Measurements from ENCODE around the gene EXOC6B. TPM values are rescaled to one million over a fixed set of nuclear protein-coding genes. Genes with fewer than 3 reads are reported as not detected.

The EXOC6B gene
- total and polyA plus RNA-seq, 3 donors from 2014 or later: 27.7 to 45.2 (median 31.7) TPM

DNA sequence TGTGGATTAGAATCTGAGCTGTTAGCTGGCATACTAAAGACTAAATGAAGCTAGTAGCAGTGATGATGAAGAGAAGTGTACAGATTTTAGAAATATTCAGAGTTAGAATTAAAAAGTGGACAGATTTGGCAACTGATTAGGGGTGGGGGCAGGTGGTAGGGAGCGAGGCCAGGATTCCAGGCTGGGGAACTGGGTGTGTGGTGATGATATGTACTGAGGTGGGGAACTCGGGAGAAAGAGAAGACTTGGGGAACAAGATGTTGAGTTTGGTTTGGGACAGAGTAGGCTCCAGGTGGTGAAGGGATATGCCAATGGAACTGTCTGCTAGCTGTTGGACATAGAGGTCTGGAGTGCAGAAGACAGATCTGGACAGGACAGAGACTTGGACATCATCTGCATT is 669.0 kb downstream of the EXOC6B start:
- Histone ChIP-seq H3K4me1 (no peaks in the 10 kb centered on the region), H3K36me3 (ENCODE audit: low read depth, missing control alignments) (no peaks in the 10 kb centered on the region), H3K27ac (no peak overlapping the region), H3K4me3 (no peak overlapping the region), H3K27me3 (no peaks in the 10 kb centered on the region), H3K9me3 (no peaks in the 10 kb centered on the region)
- no peak for TF ChIP-seq POLR2A (IDR thresholded peaks at IDR 0.05)
- TF ChIP-seq, protein P1, sequence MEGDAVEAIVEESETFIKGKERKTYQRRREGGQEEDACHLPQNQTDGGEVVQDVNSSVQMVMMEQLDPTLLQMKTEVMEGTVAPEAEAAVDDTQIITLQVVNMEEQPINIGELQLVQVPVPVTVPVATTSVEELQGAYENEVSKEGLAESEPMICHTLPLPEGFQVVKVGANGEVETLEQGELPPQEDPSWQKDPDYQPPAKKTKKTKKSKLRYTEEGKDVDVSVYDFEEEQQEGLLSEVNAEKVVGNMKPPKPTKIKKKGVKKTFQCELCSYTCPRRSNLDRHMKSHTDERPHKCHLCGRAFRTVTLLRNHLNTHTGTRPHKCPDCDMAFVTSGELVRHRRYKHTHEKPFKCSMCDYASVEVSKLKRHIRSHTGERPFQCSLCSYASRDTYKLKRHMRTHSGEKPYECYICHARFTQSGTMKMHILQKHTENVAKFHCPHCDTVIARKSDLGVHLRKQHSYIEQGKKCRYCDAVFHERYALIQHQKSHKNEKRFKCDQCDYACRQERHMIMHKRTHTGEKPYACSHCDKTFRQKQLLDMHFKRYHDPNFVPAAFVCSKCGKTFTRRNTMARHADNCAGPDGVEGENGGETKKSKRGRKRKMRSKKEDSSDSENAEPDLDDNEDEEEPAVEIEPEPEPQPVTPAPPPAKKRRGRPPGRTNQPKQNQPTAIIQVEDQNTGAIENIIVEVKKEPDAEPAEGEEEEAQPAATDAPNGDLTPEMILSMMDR (IDR thresholded peaks at IDR 0.05): no peak
- intact Hi-C loops (cut with DNase I; ENCODE audit: low total_unique reads): no loop called here
- no peak for DNase-seq
- 71 to 89% methylated on average over 2 of the region's 2 CpGs for WGBS, 2 donors

DNA sequence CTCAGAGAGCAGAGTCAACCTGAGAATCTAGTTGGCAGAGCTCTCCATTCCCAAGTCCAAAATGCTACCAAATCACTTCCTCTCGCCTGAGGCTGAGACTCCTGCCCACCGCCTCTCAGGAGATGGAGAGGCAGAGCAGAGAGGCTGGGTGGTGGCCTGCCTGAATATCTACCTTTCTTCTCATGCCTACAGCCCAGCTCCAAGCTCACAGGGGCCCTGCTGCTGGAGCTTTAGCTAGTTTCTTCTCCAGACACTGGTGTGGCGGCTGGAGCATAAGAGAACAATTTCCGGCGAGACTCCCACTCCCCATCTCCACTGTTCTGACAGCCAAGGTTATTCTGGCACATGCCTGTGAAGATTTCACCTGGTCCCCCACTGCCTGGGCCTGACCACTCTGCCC is 670.1 kb downstream of the EXOC6B start:
- no peak overlapping the region for H3K27ac ChIP-seq
- no peaks in the 10 kb centered on the region for H3K36me3 ChIP-seq (ENCODE audit: low read depth, missing control alignments)
- DNase-seq: no peak
- H3K4me3 ChIP-seq: no peak overlapping the region
- no peaks in the 10 kb centered on the region for H3K27me3 ChIP-seq
- 79 to 94% methylated on average over 5 of the region's 5 CpGs for WGBS, 2 donors
- intact Hi-C loops (cut with DNase I; ENCODE audit: low total_unique reads): no loop called here
- H3K4me1 ChIP-seq: no peaks in the 10 kb centered on the region
- TF ChIP-seq, protein P1 (IDR thresholded peaks at IDR 0.05): no peak
- no peak for TF ChIP-seq POLR2A (IDR thresholded peaks at IDR 0.05)
- no peaks in the 10 kb centered on the region for H3K9me3 ChIP-seq

DNA sequence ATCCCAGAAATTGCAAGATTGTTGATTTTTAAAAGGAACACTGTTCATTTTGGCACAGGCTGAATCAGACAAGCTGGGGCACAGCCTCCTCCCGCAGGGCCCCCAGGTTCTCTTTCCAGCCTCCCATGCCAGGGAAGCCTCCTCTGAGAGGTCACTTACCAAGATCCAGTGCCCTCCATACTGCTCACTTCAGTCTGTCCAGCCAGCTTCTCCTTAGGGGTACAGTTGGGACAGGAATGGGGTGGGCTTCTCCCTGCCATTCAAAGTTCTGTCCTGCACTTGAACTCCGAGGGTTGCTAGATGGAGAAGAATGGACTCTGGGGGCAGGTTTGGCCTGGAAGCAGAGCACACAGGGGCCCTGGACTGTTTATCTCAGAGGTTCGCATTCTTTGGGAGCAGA is 670.7 kb downstream of the EXOC6B start:
- 86 to 94% methylated on average over 2 to 3 of the region's 3 CpGs for WGBS, 2 donors

DNA sequence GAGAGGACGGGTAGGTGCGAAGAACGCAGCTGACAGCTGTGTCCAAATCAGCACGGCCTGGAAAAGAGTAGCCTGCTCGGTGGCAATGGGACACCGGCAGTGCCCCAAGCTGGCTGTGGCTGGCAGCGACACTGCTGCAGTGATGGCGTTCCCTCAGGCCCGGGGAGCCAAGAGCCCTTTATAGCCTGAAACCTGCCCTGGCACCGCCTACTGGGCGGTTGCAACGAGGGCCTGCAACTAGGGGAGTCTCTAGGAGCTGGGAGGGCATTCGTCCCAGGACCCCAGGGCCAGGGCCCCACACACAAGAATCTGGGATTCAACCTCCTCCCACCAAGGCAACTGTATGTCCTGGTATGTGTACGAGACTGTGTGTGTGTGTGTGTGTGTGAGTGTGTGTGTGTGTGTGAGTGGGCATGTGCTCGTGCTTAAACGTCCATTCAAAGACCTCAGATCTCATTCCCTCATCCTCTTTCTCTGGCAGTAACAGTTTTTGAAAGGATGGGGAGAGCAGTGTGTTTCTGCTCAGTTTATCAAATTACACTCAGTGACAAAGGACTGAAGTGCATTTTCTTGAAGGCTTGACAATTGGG is 671.4 kb downstream of the EXOC6B start:
- peaks cover 7% of the 10 kb centered on the region for H3K4me1 ChIP-seq
- no peak for DNase-seq
- no peaks in the 10 kb centered on the region for H3K36me3 ChIP-seq (ENCODE audit: low read depth, missing control alignments)
- intact Hi-C loops (cut with DNase I; ENCODE audit: low total_unique reads): loop anchor here (5.0 kb wide), 1 partner anchor 607 kb away; no protein-coding TSS in a partner anchor
- H3K27me3 ChIP-seq: no peaks in the 10 kb centered on the region
- WGBS, 2 donors: 87 to 92% methylated on average over 13 to 16 of the region's 16 CpGs
- no peak overlapping the region for H3K27ac ChIP-seq
- TF ChIP-seq, protein P1 (IDR thresholded peaks at IDR 0.05): no peak
- TF ChIP-seq POLR2A (IDR thresholded peaks at IDR 0.05): no peak
- no peaks in the 10 kb centered on the region for H3K9me3 ChIP-seq
- no peak overlapping the region for H3K4me3 ChIP-seq

More for the DNA sequence above, 670.7 kb downstream of the EXOC6B start:
- Histone ChIP-seq H3K27me3 (no peaks in the 10 kb centered on the region), H3K27ac (no peak overlapping the region), H3K36me3 (ENCODE audit: low read depth, missing control alignments) (no peaks in the 10 kb centered on the region), H3K4me3 (no peak overlapping the region), H3K9me3 (no peaks in the 10 kb centered on the region), H3K4me1 (peaks cover under 1% of the 10 kb centered on the region)
- intact Hi-C loops (cut with DNase I; ENCODE audit: low total_unique reads): no loop called here
- DNase-seq: no peak
- TF ChIP-seq, protein P1 (IDR thresholded peaks at IDR 0.05): no peak
- TF ChIP-seq POLR2A (IDR thresholded peaks at IDR 0.05): no peak

DNA sequence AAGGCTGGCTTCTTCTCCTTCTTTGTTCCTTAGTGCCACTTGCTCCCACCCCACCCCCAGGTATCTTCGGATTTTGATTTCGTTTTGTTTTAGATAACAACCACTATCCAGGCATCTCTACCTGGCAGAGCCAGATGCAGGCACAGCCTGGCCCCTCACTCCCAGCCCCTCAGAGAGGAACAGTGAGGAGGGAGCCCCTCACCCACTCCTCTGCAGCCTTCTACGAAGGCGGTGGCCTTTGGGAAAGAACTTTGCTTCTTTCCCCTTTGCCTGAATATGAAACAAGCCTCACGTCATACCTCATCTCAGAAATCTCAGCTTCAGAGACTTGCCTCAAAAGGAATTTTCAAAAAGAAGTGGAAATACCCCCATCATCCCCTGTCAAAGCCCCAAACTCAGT is 671.9 kb downstream of the EXOC6B start:
- H3K27me3 ChIP-seq: no peaks in the 10 kb centered on the region
- no peak overlapping the region for H3K27ac ChIP-seq
- H3K36me3 ChIP-seq (ENCODE audit: low read depth, missing control alignments): no peaks in the 10 kb centered on the region
- TF ChIP-seq, protein P1 (IDR thresholded peaks at IDR 0.05): no peak
- no peak for TF ChIP-seq POLR2A (IDR thresholded peaks at IDR 0.05)
- H3K4me1 ChIP-seq: peaks cover 12% of the 10 kb centered on the region
- no peak overlapping the region for H3K4me3 ChIP-seq
- intact Hi-C loops (cut with DNase I; ENCODE audit: low total_unique reads): loop anchor here (5.0 kb wide), 1 partner anchor 607 kb away; no protein-coding TSS in a partner anchor
- DNase-seq: no peak
- no peaks in the 10 kb centered on the region for H3K9me3 ChIP-seq
- WGBS, 2 donors: 90 to 93% methylated on average over 5 of the region's 5 CpGs
